HT-29 (cell line): ENCODE data around the gene RASGRF2. TPM values are rescaled to one million over a fixed set of nuclear protein-coding genes. Genes with fewer than 3 reads are reported as not detected.
A peak's percentile ranks its signal among the peaks of the same experiment; 100 is the strongest.

ENCODE experiments used
- DNase-seq: peaks from one replicate; pipeline ENCODE4 v3.0.0-alpha.2; 2015; ENCODE audit warnings: low spot score
- total RNA-seq: library from RNA; depleted of rRNA; stranded (reverse); fragments of >200 nt; shearing (Covaris generic); gene quantifications from 2 replicates; pipeline ENCODE4 v1.2.3, GENCODE V29; 2014

RASGRF2 gene
- total RNA-seq, 1 experiment from 2014 or later, result 8.8 TPM

GRCh38 chr5:81171769-81172168 lies 211.6 kb downstream of the RASGRF2 start:
- peak; percentile 93 for DNase-seq

GRCh38 chr5:81172710-81173109 lies 212.5 kb downstream of the RASGRF2 start:
- DNase-seq, result no peak

- DNase-seq, result no peak
Observed at GRCh38 chr5:81177061-81177460, 216.9 kb downstream of the RASGRF2 start.

GRCh38 chr5:81179959-81180358 lies 219.8 kb downstream of the RASGRF2 start:
- DNase-seq, result no peak

- DNase-seq, result no peak
Observed at GRCh38 chr5:81180780-81181460, 220.8 kb downstream of the RASGRF2 start.

GRCh38 chr5:81181576-81182316 lies 221.6 kb downstream of the RASGRF2 start:
- DNase-seq, result no peak

GRCh38 chr5:81182396-81183390 lies 222.5 kb downstream of the RASGRF2 start:
- no peak for DNase-seq

- no peak for DNase-seq
Observed at GRCh38 chr5:81183811-81184748, 223.9 kb downstream of the RASGRF2 start.

- DNase-seq, result no peak
Observed at GRCh38 chr5:81184749-81185110, 224.6 kb downstream of the RASGRF2 start.

- no peak for DNase-seq
Observed at GRCh38 chr5:81187885-81188284, 227.7 kb downstream of the RASGRF2 start.

- DNase-seq, result no peak
Observed at GRCh38 chr5:81188962-81189361, 228.8 kb downstream of the RASGRF2 start.

GRCh38 chr5:81189875-81190498 lies 229.8 kb downstream of the RASGRF2 start:
- no peak for DNase-seq

GRCh38 chr5:81191726-81192372 lies 231.7 kb downstream of the RASGRF2 start:
- no peak for DNase-seq

- DNase-seq, result no peak
Observed at GRCh38 chr5:81192373-81192750, 232.2 kb downstream of the RASGRF2 start.

GRCh38 chr5:81194633-81195334 lies 234.6 kb downstream of the RASGRF2 start:
- DNase-seq, result peak; percentile 88

GRCh38 chr5:81195335-81195929 lies 235.3 kb downstream of the RASGRF2 start:
- DNase-seq, result no peak

GRCh38 chr5:81202655-81203054 lies 242.5 kb downstream of the RASGRF2 start:
- no peak for DNase-seq

- DNase-seq, result no peak
Observed at GRCh38 chr5:81203729-81204128, 243.6 kb downstream of the RASGRF2 start.

GRCh38 chr5:81204205-81204604 lies 244.0 kb downstream of the RASGRF2 start:
- DNase-seq, result no peak
